GM18868 (cell line): ENCODE data around the gene NTSR1.
"Not testable (repeated sequence)": the region's sequence is repeated elsewhere in the genome, so short reads cannot be mapped to it uniquely, and the experiment has no call there.

ENCODE experiments used
- ATAC-seq: cut with Tn5 transposase; IDR thresholded peaks from one replicate; pipeline ENCODE4 v1.9.1; 2021; ENCODE audit warnings: mild to moderate bottlenecking, moderate library complexity; ENCODE audit not compliant: unreplicated experiment

NTSR1 gene

GRCh38 chr20:62671765-62672164, 36.9 kb upstream of the NTSR1 start:
- no peak for ATAC-seq

GRCh38 chr20:62674370-62674769, 34.3 kb upstream of the NTSR1 start:
- ATAC-seq, result no peak

- no peak for ATAC-seq
Observed at GRCh38 chr20:62675156-62675876, 33.3 kb upstream of the NTSR1 start.

GRCh38 chr20:62675877-62676260, 32.8 kb upstream of the NTSR1 start:
- ATAC-seq, result no peak

GRCh38 chr20:62676976-62677375, 31.7 kb upstream of the NTSR1 start:
- ATAC-seq, result no peak

GRCh38 chr20:62677678-62678077, 31.0 kb upstream of the NTSR1 start:
- ATAC-seq, result no peak

GRCh38 chr20:62678553-62678952, 30.1 kb upstream of the NTSR1 start:
- ATAC-seq, result no peak

GRCh38 chr20:62679978-62680589, 28.6 kb upstream of the NTSR1 start:
- ATAC-seq, result no peak

GRCh38 chr20:62682912-62683517, 25.6 kb upstream of the NTSR1 start:
- no peak for ATAC-seq

GRCh38 chr20:62683660-62684322, 24.8 kb upstream of the NTSR1 start:
- ATAC-seq, result not testable (repeated sequence)

- ATAC-seq, result no peak
Observed at GRCh38 chr20:62684981-62685380, 23.7 kb upstream of the NTSR1 start.

GRCh38 chr20:62685781-62686555, 22.7 kb upstream of the NTSR1 start:
- ATAC-seq, result no peak

GRCh38 chr20:62686869-62687830, 21.5 kb upstream of the NTSR1 start:
- no peak for ATAC-seq

- ATAC-seq, result no peak
Observed at GRCh38 chr20:62688083-62688482, 20.6 kb upstream of the NTSR1 start.

- ATAC-seq, result no peak
Observed at GRCh38 chr20:62688855-62689460, 19.7 kb upstream of the NTSR1 start.

GRCh38 chr20:62689861-62690260, 18.8 kb upstream of the NTSR1 start:
- no peak for ATAC-seq

- ATAC-seq, result no peak
Observed at GRCh38 chr20:62690261-62690820, 18.3 kb upstream of the NTSR1 start.

GRCh38 chr20:62691487-62691886, 17.1 kb upstream of the NTSR1 start:
- no peak for ATAC-seq

- ATAC-seq, result no peak
Observed at GRCh38 chr20:62692176-62692575, 16.5 kb upstream of the NTSR1 start.
